Lower leg skin (tissue), 3 donors: ENCODE data around the gene WBP4.

Experiments used
- POLR2A ChIP-seq, 2 donors: fragments of 450-650 bp; IDR thresholded peaks; one replicate each; pipeline ENCODE4 v1.6.1; 2016 to 2017; ENCODE audit warnings: antibody characterized with exemption in 2 of 2, mild to moderate bottlenecking in 1 of 2, moderate library complexity in 1 of 2
- TF ChIP-seq, protein P1 (sequence below), 3 donors: fragments of 450-650 bp; IDR thresholded peaks; one replicate each; pipeline ENCODE4 v1.5.1; 2016; ENCODE audit warnings: antibody characterized with exemption in 3 of 3, mild to moderate bottlenecking in 3 of 3, moderate library complexity in 2 of 3

DNA sequence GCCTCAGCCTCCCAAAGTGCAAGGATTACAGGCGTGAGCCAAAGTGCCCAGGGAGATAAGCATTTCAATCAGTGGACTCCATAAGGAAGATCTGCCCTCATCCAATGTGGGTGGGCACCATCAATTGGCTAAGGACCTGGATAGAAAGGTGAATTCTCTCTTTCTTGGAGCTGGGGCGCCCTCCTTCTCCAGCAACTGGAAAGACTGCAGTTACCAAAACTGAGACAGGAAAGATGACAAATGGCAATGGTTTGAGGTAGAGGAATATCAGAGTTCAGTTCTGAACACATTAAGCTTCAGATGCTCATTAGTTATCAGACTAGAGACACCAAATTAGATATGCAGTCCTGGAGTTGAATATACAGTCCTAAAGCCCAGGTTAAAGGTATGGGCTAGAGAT is 31.7 kb upstream of the WBP4 start:
- TF ChIP-seq, protein P1, sequence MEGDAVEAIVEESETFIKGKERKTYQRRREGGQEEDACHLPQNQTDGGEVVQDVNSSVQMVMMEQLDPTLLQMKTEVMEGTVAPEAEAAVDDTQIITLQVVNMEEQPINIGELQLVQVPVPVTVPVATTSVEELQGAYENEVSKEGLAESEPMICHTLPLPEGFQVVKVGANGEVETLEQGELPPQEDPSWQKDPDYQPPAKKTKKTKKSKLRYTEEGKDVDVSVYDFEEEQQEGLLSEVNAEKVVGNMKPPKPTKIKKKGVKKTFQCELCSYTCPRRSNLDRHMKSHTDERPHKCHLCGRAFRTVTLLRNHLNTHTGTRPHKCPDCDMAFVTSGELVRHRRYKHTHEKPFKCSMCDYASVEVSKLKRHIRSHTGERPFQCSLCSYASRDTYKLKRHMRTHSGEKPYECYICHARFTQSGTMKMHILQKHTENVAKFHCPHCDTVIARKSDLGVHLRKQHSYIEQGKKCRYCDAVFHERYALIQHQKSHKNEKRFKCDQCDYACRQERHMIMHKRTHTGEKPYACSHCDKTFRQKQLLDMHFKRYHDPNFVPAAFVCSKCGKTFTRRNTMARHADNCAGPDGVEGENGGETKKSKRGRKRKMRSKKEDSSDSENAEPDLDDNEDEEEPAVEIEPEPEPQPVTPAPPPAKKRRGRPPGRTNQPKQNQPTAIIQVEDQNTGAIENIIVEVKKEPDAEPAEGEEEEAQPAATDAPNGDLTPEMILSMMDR (IDR thresholded peaks at IDR 0.05), result no peak
- no peak for TF ChIP-seq POLR2A (IDR thresholded peaks at IDR 0.05)
